Measurements from ENCODE around the gene HSBP1.
A peak's percentile ranks its signal among the peaks of the same experiment; 100 is the strongest.

The HSBP1 gene

GRCh38 chr16:83804366-83804765 is 3.4 kb upstream of the HSBP1 start:
- DNase-seq = no peak

DNA sequence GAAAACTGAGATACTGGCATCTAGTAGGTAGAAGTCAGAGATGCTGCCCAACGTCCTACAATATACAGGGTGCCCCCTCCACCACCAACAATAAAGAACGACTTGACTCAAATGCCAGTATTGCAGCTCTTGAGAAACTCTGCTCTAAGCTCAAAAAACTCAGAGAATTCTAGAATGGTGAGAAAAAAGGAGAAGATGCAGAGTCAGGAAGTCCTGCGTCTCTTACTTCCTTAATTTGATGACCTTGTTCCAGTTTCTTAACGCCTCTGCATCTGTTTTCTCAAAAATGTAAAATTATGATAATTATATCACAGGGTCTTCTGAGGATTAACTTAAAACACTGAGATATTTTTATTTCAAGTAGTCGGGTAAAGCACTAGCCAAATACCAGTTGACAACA is 1.7 kb upstream of the HSBP1 start:
- DNase-seq = no peak

- DNase-seq = no peak
These were observed 1.0 kb upstream of the HSBP1 start for GRCh38 chr16:83806731-83807130.

- DNase-seq = no peak
These were observed 460 bp upstream of the HSBP1 start for GRCh38 chr16:83807327-83807709.

DNA sequence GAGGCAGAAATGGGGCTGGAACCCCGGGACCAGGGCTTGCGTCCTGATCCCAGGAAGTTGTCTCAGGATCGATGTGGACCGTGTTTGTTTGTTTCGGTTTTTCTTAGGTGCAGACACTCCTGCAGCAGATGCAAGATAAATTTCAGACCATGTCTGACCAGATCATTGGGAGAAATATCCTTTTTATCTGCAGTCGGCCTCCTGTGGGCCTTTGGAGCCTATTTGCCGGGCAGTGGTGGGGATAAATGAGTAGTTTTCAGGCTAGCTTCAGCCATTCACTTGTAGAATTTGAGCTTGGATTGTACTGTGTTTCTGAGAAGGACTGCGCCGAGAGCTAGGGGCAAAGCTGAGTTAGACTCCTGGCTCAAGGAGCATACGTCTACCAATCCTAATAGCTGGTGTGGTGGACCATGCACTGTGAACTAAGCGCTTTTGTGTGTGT is 816 bp downstream of the HSBP1 start:
- DNase-seq = no peak

- no peak for DNase-seq
These were observed 1.3 kb downstream of the HSBP1 start for GRCh38 chr16:83809092-83809491.

DNA sequence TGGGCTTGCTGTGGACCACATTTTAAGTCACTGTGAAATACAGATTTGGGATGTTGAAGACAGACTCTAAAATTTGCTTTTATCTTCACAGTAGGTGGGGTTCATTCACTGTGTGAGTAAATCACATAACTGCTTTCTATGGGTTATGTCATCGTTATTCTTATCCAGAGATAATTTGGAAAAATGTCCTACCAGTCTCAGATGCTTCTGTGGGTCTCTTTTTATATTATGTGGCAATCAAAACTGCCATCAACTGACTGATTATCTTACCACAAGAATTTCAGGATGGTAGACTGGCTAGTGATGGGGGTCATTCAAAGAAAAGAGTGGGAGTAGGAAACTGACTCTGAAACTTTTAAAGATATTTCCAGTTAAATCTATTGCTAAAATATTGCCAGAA is 3.1 kb downstream of the HSBP1 start:
- DNase-seq = no peak

DNA sequence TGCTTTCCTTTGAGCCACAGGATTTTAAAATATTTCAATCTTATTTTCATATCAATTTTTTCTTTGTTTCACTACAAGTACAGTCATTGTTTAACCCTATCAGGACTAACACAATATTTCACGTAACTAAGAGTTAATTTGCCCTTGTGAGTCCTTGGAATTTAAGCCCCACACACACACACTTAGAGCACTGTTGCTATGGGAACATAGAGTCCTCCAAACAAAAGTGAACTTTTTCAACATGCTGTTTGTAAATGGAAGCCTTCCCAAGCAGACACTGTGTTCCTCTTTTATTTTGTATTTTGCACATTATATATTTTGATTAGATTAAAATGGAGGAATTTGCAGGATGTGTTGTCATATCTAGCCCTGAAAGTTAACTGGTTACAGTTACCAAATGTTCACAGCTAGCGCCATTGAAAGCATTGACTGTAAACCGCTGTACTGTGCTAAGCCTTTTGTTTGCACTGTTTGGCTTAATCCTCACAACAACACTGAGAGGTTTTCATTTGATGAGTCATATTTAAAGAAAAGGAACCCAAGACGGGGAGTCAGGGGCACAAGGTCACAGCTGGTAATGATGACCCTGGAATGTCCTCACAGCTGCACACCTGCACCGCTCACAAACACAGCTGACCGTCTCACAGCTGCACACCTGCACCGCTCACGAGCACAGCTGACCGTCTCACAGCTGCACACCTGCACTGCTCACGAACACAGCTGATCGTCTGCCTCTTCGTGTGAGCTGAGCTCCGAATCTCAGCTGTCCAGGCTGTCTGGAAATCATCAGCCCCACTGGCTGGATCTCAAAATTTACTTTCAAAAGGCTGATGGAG is 6.3 kb downstream of the HSBP1 start:
- DNase-seq = no peak

DNA sequence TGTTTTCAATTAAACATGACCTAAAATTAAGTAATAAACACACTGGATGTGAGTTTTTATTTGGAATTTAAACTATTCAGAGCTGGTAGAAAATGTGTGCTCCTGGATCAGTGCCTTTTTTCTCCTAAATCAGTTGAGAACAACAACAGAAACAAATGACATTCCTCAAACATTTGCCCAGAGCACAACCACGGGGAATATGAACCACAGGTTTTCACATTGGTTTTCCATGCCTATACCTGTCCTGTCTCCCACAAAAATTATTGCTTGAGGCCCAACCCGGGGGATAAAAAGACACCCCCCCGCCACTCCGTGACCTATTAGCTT is 6.8 kb downstream of the HSBP1 start:
- no peak for DNase-seq

GRCh38 chr16:83817022-83817421 is 9.2 kb downstream of the HSBP1 start:
- no peak for DNase-seq

DNA sequence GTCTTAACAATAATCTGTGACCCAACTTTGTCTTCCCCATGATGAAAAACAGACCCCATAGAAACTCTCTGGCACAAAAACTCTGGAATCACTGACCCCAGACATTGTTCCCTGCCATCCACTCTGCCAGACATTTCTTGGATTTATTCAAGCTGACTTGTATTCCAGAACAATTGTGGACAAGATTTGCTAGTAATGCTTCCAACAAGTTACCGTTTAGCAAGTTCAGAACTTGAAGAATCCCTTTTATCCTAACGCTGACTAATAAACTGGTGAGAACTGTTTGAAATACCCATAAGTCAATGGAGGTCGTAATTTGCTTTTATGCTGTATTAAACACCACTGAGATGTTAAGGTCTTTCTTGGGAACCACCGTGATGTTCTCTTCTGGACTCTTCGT is 10.5 kb downstream of the HSBP1 start:
- DNase-seq = no peak

DNA sequence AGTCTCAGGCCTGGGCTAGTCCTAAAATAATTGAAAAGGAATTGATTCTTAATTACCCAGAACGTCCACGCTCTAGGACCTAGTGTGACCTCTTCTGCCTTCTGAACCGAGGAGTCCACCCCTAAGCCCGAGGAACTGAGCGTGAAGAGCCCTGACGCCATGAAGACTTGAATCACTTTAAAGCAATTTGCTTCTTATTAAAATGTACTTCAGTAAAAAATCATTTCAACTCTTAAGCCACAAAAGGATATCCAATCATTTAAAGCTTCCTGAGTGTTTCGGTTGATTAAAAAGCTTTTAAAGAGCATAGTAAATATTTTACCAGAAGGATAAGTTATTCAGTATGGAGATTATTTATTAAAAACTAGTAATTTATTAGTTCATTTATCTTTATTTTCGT is 11.6 kb downstream of the HSBP1 start:
- DNase-seq = no peak

- DNase-seq = peak; percentile 78
These were observed 18.6 kb downstream of the HSBP1 start for GRCh38 chr16:83826146-83826913.

DNA sequence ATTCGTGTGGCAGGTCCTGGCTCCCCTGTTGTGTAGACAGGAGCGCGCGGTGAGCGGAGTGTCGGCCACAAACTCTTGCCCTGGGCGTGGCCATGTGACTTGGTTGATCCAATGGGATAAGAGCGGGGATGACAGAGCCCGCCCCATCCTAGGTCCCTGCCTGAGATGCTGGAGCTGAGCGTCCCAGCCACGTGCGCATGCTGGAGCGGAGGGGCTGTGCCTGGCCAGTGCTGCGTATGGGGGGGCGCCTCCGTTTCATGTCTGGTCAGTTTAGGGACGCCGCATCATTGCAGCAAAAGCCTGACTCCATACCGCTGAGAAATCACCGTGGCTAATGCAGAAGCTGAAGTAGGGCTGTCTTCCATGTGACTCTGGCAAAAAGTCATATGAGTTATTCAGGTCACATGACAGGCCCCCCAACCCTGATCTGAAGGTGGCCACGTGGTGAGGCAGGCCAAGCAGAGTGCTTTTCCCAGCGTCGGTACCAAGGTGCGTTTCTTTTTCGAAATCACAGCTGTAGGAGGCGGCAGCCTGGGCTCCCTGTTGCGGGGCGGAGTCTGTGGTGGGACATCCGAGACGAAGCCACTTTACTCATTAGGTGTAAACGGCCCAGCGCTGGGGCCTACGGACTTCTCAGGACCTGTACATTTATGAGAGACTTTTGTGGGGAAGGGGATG is 22.5 kb downstream of the HSBP1 start:
- DNase-seq = no peak

- DNase-seq = no peak
These were observed 23.1 kb downstream of the HSBP1 start for GRCh38 chr16:83830769-83831455.

- DNase-seq = no peak
These were observed 23.7 kb downstream of the HSBP1 start for GRCh38 chr16:83831456-83831987.

DNA sequence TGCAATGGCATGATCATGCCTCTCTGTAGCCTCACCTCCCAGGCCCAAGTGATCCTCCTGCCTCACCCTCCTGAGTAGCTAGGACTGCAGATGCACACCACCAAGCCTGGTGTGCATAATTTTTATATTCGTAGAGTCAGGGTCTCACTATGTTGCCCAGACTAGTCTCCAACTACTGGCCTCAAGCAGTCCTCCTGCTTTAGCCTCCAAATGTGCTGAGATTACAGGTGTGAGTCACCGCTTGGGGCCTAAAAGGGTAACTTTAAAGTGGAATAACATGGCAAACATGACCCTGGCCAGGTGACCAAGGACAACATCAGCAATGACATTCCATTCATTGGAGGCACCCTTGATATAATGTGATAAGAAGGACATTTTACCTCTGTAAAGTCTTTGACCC is 26.1 kb downstream of the HSBP1 start:
- DNase-seq = no peak

DNA sequence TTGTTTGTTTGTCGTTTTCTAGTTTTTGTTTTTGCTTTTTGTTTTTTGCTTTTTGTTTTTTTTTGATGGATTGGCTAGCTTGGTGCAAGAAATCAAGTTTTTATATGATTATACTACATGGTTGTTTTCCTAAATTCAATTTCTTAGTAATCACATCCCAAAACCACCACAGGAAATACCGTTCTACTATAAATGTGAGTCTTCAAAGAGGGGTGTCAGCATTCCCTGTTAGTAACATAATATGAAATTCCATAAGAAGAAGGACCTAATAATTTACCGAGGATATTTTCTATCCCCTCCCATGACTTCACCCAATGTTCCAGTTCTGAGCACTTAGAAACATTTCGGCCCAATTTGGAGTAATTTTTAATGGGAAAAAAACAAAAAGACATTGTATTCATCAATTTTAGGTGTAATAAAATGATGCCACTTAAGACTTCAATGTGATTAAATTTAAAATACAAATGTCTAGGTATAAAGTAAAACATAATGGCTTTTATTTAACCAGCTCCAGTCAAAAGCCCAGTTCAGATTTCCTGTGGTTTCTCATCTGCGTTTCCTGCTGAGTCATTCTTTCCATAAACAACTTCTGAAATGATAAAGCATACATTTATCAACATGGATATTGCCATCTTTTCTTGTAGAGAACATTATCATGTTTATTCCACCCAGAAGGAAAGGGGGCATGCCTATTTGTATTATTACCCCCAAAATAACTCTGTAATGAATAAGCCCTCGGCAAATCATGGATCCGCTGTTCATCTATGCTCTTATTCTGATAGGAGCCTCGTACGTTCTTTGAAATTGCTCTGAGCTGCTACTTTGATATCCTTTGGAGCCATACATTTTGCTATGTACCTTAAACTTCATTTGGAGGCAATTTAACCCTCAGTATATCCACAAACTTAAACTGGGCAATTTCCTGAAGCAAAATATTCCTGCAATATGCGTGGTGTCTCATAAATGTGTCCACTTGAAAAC is 28.1 kb downstream of the HSBP1 start:
- no peak for DNase-seq

- DNase-seq = no peak
These were observed 29.8 kb downstream of the HSBP1 start for GRCh38 chr16:83837566-83837965.

- DNase-seq = no peak
These were observed 30.4 kb downstream of the HSBP1 start for GRCh38 chr16:83838151-83838550.

DNA sequence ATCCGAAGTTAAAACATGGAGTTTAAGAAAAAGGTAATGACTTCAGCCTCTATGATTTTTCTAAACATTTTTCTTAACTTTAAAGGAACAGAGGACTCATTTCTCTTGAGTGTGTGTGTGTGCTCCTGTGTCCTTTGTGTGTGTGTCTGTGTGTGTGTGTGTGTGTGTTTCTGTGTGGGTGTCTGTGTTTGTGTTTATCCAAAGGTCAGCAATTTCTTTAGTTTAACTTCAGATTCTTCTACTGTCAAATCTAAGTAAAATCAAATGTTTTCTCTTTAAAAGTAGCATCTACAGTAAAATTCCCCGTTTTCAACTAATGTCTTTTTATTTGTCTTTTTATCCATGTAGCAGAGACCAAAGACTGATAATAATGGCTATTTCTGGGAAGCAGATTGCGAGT is 31.8 kb downstream of the HSBP1 start:
- no peak for DNase-seq
